ENCODE data around the gene TOR2A. TPM values are rescaled to one million over a fixed set of nuclear protein-coding genes. Genes with fewer than 3 reads are reported as not detected.

The TOR2A gene
- total RNA-seq, 2 donors from 2014 or later, result 20.4 to 24.1 TPM

- TF ChIP-seq POLR2A (IDR thresholded peaks at IDR 0.05) (no peak), POLR2AphosphoS5 (IDR thresholded peaks at IDR 0.05) (no peak), CTCF (IDR thresholded peaks at IDR 0.05) (no peak)
- no peaks in the 10 kb centered on the region for H3K9me3 ChIP-seq
- no peaks in the 10 kb centered on the region for H3K27me3 ChIP-seq (replicated peaks; ENCODE audit: insufficient read depth)
- H3K27ac ChIP-seq, result no peak overlapping the region
- H3K36me3 ChIP-seq, result no peaks in the 10 kb centered on the region
- H3K4me1 ChIP-seq (replicated peaks), result no peaks in the 10 kb centered on the region
- intact Hi-C loops (cut with DNase I), result no loop called here
- WGBS, result 95% methylated on average over 18 of the region's 19 CpGs
- DNase-seq (ENCODE audit: low spot score), result no peak
- no peak overlapping the region for H3K4me3 ChIP-seq
Observed at GRCh38 chr9:127744398-127745110, 9.5 kb upstream of the TOR2A start.

- intact Hi-C loops (cut with DNase I), result no loop called here
- no peaks in the 10 kb centered on the region for H3K36me3 ChIP-seq
- no peaks in the 10 kb centered on the region for H3K4me1 ChIP-seq (replicated peaks)
- no peaks in the 10 kb centered on the region for H3K9me3 ChIP-seq
- no peak overlapping the region for H3K4me3 ChIP-seq
- DNase-seq (ENCODE audit: low spot score), result no peak
- 34% methylated on average over 33 of the region's 33 CpGs for WGBS
- TF ChIP-seq POLR2A (IDR thresholded peaks at IDR 0.05) (no peak), POLR2AphosphoS5 (IDR thresholded peaks at IDR 0.05) (no peak), CTCF (IDR thresholded peaks at IDR 0.05) (no peak)
- no peaks in the 10 kb centered on the region for H3K27me3 ChIP-seq (replicated peaks; ENCODE audit: insufficient read depth)
- no peak overlapping the region for H3K27ac ChIP-seq
Observed at GRCh38 chr9:127742435-127743088, 7.5 kb upstream of the TOR2A start.

GRCh38 chr9:127741831-127742434 is 6.8 kb upstream of the TOR2A start:
- DNase-seq (ENCODE audit: low spot score), result no peak
- no peak overlapping the region for H3K27ac ChIP-seq

GRCh38 chr9:127739614-127740330 is 4.7 kb upstream of the TOR2A start:
- 52% methylated on average over 18 of the region's 19 CpGs for WGBS
- H3K27me3 ChIP-seq (replicated peaks; ENCODE audit: insufficient read depth), result no peaks in the 10 kb centered on the region
- no peak overlapping the region for H3K4me3 ChIP-seq
- no peaks in the 10 kb centered on the region for H3K9me3 ChIP-seq
- no peak for TF ChIP-seq POLR2AphosphoS5 (IDR thresholded peaks at IDR 0.05)
- no peak for TF ChIP-seq CTCF (IDR thresholded peaks at IDR 0.05)
- TF ChIP-seq POLR2A (IDR thresholded peaks at IDR 0.05), result no peak
- H3K27ac ChIP-seq, result peak overlapping the region; percentile 70 to 72
- intact Hi-C loops (cut with DNase I), result loop anchor here (5.0 kb wide), 1 partner anchor 138 kb away; the partner anchor contains the start of gene AK1
- peak; percentile 33 for DNase-seq (ENCODE audit: low spot score)
- H3K36me3 ChIP-seq, result no peaks in the 10 kb centered on the region
- no peaks in the 10 kb centered on the region for H3K4me1 ChIP-seq (replicated peaks)

More at GRCh38 chr9:127741831-127742434, 6.8 kb upstream of the TOR2A start:
- Histone ChIP-seq H3K27me3 (replicated peaks; ENCODE audit: insufficient read depth) (no peaks in the 10 kb centered on the region), H3K4me3 (no peak overlapping the region), H3K36me3 (no peaks in the 10 kb centered on the region), H3K4me1 (replicated peaks) (no peaks in the 10 kb centered on the region), H3K9me3 (no peaks in the 10 kb centered on the region)
- TF ChIP-seq CTCF (IDR thresholded peaks at IDR 0.05) (no peak), POLR2A (IDR thresholded peaks at IDR 0.05) (no peak), POLR2AphosphoS5 (IDR thresholded peaks at IDR 0.05) (no peak)
- intact Hi-C loops (cut with DNase I), result no loop called here
- 46% methylated on average over 38 of the region's 38 CpGs for WGBS
